ENCODE measurements around the gene NKD2. TPM values are rescaled to one million over a fixed set of nuclear protein-coding genes. Genes with fewer than 3 reads are reported as not detected.

NKD2 gene
- total RNA-seq, 1 donor from 2014 or later, result 0.13 TPM

DNA sequence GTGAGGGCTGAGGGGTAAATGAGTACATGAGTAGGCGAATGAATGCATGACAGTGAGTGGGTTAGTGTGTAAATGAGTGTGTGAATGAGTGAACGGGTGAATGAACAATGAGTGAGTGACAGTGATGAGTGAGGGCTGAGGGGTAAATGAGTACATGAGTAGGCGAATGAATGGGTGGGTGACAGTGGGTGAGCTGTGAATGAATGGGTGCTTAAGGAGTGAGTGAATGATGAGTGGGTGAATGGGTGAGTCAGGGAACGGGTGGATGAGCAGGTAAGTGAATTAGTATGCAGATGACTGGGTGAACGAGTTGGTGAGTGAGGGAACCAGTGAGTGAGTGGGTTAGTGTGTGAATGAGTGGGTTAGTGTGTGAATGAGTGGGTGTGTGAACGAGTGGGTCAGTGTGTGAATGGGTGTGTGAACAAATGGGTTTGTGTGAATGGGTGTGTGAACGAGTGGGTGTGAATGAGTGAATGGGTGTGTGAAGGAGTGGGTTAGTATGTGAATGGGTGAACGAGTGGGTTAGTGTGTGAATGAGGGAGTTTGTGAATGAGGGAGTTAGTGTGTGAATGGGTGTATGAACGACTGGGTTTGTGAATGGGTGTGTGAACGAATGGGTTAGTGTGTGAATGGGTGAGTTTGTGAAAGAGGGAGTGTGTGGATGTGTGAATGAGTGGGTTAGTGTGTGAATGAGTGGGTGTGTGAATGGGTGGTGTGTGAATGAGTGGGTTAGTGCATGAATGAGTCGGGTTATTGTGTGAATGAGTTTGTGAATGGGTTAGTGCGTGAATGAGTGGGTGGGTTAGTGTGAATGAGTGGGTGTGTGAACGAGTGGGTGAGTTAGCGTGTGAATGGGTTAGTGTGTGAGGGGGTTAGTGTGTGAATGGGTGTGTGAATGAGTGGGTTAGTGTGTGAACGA lies 32.9 kb downstream of the NKD2 start:
- no peak for DNase-seq (ENCODE audit: low read depth, low spot score)

DNA sequence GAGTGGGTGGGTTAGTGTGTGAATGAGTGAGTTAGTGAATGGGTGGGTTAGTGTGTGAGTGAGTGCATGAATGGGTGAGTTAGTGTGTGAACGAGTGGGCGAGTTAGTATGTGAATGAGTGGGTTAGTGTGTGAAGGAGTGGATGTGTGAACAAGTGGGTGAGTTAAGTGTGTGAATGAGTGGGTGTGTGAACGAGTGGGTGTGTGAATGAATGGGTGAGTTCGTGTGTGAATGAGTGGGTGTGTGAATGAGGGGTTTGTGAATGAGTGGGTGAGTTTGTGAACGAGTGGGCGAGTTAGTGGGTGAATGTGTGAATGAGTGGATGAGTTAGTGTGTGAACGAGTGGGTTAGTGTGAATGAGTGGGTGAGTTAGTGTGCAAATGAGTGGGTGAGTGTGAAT lies 34.0 kb downstream of the NKD2 start:
- no peak for DNase-seq (ENCODE audit: low read depth, low spot score)

DNA sequence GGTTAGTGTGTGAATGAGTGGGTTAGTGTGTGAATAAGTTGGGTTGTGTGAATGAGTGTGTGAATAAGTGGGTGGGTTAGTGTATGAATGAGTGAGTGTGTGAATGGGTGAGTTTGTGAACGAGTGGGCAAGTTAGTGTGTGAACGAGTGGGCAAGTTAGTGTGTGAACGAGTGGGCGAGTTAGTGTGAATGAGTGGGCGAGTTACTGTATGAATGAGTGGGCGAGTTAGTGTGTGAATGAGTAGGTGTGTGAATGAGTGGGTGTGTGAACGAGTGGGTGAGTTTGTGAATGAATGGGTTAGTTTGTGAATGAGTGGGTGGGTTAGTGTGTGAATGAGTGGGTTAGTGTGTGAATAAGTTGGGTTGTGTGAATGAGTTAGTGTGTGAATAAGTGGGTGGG lies 34.7 kb downstream of the NKD2 start:
- DNase-seq (ENCODE audit: low read depth, low spot score), result no peak

DNA sequence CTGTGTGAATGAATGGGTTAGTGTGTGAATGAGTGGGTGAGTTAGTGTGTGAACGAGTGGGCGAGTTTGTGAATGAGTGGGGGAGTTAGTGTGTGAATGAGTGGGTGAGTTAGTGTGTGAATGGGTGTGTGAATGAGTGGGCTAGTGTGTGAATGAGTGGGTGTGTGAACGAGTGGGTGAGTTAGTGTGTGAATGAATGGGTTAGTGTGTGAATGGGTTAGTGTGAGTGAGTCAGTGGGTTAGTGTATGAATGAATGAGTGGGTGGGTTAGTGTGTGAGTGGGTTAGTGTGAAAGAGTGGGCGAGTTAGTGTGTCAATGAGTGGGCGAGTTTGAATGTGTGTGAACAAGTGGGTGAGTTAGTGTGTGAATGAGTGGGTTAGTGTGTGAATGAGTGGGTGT lies 35.5 kb downstream of the NKD2 start:
- DNase-seq (ENCODE audit: low read depth, low spot score), result no peak

DNA sequence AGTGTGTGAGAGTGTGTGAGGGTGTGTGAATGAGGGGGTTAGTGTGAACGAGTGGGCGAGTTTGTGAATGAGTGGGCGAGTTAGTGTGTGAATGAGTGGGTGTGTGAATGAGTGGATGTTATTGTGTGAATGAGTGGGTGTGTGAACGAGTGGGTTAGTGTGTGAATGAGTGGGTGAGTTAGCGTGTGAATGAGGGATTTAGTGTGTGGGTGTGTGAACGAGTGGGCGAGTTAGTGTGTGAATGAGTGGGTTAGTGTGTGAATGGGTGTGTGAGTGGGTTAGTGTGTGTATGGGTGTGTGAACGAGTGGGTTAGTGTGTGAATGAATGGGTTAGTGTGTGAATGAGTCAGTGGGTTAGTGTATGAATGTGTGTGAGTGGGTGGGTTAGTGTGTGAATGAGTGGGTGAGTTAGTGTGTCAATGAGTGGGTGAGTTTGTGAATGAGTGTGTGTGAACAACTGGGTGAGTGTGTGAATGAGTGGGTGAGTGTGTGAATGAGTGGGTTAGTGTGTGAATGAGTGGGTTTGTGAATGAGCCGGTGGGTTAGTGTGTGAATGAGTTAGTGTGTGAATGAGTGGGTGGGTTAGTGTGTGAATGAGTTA lies 37.5 kb downstream of the NKD2 start:
- no peak for DNase-seq (ENCODE audit: low read depth, low spot score)

DNA sequence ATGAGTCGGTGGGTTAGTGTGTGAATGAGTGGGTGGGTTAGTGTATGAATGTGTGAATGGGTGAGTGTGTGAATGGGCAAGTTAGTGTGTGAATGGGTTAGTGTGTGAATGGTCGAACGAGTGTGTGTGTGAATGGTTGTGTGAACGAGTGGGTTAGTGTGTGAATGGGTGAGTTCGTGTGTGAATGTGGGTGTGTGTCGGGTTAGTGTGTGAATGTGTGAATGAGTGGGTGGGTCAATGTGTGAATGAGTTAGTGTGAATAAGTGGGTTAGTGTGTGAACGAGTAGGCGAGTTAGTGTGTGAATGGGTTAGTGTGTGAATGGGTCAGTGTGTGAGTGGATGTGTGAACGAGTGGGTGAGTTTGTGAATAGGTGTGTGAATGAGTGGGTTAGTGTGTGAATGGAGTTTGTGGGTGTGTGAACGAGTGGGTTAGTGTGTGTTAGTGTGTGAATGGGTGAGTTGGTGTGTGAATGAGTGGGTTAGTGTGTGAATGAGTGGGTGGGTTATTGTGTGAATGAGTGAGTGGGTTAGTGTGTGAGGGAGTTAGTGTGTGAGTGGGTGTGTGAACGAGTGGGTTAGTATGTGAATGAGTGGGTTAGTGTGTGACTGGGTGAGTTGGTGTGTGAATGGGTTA lies 38.8 kb downstream of the NKD2 start:
- DNase-seq (ENCODE audit: low read depth, low spot score), result no peak

DNA sequence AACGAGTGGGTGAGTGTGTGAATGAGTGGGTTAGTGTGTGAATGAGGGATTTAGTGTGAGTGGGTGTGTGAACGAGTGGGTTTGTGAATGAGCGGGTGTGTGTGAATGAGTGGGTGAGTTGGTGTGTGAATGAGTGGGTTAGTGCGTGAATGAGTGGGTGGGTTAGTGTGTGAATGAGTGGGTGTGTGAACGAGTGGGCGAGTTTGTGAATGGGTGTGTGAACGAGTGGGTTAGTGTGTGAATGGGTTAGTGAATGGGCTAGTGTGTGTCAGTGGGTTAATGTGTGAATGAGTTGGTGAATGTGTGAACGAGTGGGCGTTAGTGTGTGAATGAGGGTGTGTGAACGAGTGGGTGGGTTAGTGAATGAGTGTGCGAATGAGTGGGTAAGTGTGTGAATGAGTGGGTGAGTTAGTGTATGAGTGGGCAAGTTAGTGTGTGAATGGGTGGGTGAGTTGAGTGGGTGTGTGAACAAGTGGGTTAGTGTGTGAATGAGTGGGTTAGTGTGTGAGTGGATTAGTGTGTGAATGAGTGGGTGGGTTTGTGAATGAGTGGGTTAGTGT lies 39.6 kb downstream of the NKD2 start:
- no peak for DNase-seq (ENCODE audit: low read depth, low spot score)

DNA sequence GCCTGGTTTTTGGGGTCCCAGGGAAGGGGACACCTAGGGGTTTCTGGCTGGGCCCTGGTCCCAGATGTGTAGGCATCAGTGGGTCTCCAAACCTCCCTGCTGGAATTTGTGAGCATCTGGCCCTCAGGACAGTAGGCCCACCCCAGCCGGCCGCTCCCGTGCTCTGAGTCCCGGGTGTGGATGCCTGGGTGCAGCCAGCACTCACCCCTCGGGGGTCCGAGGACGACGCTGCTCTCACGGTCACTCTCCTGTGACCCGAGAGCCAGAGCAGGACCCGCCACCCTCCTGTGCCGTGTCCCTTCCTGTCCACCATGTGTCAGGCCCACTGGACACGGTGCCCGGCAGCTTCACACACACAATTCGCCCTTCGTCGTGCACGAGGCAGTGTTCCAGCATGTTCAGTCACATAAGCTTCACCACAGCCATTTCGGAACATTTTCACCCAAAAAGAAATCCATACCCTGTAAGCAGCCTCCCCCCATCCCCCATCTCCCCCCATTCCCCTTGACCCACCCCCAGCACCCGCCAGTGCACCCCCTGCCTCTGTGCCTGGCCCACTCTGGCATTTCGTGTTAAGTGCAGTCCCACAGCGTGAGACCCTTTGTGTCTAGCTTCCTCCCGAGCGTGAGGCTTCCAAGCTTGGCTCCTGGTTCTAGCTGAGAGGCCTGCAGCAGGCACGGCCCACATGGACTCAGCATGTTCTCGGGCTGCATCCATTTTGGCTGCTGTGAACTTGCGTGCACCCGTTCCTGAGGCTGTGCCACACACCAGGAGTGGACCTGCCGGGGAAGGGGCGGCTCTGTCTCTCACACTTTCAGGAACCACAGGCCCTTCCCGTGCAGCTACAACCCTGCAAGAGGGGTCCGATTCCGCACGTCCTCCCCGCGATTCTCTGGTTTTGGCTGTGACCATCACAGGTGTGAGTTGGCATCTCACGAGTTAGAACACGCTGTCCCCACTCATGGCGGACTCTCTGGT lies 40.5 kb downstream of the NKD2 start:
- no peak for DNase-seq (ENCODE audit: low read depth, low spot score)

DNA sequence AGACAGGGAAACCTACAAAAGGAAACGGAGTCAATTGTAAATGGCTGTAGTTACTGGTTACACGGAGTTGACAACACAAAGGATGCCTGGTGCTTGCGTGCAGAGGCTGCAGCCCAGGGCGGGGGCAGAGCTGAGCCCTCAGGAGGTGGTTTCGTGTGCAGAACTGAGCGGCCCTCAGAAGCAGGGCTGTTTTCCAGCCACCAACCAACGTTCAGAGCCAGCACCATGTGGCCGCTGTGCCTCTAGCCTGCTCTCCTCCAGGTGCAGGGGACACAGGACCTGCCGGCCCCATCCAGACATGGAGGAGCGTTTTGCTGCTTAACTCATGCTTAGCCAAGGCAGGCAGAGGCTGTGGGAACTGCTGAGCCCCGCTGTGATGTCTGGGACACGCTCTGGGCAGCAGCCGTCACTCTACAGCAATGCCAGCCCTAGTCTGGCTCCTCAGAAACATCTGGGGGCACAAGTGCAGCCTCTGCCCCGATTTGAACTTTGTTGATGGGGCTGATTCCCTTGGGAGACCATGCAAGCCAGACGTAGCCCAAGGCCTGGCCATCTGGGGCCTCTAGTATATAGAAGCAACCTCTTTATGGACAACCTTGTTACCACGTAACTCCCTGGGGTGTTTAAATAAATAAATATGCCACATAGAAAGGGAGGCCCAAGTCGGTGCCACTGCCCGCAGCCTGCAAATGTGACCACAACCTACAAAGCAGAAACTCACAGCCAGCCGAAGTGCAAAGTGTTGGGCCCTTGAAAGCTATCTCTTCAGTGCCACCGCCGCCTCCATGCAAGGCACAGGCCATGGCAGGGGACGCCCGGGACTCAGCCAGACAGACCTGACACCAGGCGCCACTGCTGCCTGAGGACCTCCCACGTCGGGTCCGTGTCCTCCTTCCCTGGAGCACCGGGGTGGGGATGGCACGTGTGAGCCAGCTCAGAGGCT lies 42.1 kb downstream of the NKD2 start:
- DNase-seq (ENCODE audit: low read depth, low spot score), result no peak

DNA sequence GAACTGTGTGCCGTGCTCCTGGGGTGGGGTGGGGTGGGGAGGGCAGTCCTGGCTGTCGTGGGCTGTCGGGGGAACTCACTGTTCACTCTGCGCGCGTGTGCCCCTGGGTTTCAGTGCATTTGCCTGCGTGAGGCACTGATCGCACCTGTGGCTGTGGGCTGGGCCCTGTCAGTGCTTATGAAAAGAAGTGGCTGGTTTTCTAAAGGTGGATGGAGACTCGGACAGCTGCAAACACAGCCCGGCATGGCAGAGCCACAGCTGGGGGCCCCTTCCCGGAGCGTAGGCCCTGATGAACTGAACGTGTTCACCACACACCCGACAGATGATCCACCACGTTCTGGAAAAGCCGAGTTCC lies 42.7 kb downstream of the NKD2 start:
- no peak for DNase-seq (ENCODE audit: low read depth, low spot score)

DNA sequence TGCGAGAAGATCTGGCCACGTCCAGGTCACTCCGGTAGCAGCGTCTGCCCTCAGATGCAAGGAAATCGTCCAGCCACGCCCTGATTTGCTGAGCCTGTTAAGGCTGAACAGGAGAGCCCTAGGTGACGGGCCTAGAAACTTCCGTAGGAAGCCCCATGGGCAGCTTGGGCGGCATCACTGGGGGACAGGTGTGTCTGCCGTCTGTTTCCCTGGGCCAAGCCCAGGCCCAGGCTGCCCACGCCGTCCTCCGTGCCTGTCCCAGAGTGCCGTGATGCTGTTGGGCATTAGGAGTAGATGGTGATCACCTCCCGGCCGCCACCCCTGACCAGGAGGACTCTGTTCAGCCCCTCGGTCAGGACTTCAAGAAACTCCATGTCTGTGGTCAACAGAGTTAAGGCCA lies 43.5 kb downstream of the NKD2 start:
- no peak for DNase-seq (ENCODE audit: low read depth, low spot score)

DNA sequence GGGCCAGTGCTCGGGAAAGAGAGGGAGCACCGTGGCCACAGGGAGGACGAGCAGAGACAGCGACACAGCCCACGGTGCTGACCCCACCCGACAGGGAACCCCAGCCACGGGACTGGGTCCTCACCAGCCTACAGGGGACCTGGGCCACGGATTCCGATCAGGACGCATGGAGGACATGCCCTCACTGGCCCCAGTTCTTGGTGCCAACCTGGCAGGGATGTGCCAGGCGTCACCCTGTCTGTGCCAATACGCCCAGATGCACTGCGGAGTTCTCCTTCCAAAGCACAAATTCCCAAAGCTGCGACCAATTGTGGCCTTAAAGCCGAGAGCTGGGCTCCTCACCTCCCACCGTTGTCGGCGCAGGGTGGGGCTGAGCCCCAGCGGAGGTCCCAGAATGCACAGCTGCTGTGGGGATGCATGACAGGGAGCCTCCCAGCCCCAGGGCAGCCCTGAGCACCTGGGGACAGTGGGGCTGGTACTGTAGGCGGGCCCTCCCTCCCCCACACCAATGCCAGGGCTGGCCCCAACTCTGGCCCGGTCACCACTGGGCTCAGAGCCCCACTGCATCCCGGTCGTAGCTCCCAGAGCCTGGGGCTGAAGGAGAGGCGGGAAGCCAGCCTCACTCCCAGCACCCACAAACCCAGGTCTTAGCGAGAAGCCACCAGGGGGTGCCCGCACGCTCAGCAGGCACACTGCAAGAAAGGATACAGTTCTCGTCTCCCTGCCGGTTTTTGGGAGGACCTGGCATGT lies 44.2 kb downstream of the NKD2 start:
- no peak for DNase-seq (ENCODE audit: low read depth, low spot score)

DNA sequence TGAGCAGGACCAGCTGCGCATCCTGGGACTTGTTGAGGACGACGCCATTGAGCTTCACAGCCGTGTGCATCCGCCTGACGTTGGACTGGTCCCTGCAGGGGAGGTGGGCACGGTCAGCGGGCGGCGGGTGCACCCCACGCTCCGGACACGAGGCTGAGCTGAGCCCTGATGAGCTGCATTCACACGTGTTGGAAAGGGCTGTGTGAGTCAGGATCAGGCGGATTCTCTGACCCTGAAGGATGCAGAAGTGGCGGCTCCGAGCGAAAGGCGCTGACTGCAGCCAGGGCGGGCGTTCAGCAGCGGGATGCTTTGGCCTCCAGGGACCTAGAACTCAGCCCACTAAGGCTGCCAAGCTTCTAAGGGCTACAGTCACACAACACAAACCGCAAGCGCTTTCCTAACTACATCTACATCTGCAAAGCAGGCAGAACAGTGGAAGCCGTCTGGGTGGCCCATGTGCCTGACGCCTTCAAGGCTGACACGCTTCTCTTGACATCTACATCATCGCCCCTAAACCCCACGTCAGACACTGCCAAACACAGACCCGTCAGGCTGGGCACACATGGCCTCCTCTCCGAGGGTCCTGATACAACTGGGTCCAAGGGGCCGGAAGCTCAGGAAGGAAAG lies 44.9 kb downstream of the NKD2 start:
- no peak for DNase-seq (ENCODE audit: low read depth, low spot score)

DNA sequence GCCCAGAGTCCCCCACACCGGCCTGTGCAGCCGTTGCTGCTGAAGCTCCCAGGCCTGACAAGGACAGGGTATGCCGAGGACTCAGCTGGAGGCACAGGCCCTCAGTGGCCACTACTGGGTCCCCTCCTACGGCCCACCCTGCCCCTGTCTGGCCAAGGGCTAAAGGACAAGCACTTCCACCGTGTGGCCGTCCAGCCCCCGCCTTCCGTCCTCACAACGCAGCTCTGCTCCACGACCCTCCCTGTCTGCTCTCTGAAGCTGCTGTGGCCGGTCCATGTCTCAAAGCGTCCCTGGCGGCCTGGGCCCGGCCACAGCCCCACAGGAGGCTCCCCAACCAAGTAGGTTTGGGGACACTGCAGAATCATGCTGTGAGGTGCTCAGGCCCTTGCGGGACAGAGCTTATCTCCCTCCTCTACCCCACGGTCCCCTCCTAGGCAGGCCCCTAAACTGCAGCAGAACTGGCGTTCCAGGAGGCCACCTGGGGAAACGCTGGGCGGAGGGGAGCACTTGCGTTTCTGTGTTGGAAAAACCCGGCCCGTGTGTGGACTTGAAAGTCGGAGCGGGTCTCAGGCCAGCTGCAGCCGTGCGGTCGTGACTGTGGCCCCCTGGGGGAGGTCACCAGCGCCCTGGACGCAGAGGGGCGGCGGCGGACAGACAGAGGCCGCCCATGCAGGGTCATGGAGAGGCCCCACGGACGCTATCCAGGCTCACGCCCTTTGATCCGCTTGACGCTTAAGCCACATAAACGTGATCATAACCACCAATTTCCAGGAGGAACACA lies 45.6 kb downstream of the NKD2 start:
- no peak for DNase-seq (ENCODE audit: low read depth, low spot score)

DNA sequence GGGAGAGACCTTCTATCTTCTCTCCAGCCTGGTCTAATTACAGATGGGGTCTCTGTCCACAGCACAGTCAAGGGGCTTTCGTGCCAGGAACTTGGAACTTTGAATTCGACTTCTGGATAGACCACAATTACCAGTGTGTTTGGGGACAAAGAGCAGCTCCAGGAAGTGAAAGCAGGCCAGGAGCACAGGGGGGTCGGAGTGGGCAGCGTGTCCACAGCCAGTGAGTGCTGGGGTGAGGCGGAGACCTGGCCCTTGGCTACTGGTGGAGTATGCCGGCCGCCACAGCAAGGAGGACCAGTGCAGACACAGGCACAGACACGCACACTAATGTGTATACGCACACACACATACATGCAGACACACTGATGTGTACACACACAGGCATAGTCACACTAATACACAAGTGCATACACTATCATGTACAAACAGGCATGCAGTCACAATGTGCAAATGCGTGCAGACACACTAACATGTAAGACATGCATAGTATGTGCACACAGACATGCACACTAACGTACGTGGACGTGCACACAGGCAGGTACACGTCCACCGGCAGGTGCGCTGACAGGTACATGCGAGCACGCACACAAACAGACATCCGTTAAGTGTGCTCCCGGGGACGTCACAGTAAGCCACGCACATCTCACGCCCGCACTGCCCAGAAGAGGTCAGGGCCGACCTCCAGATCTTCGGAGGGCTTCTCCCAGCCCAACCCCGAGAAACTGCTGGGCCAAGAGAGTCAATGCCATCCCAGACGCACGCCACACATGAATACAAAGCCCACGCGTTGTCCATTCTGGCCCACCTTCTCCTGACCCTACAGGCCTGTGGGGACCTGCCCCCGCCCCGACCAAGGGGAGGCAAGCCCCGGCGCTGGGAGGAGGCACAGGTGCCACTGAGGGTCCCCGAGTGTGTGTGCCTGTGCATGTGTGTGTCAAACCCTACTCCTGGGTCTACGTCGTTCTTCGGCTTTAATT lies 46.5 kb downstream of the NKD2 start:
- DNase-seq (ENCODE audit: low read depth, low spot score), result no peak

DNA sequence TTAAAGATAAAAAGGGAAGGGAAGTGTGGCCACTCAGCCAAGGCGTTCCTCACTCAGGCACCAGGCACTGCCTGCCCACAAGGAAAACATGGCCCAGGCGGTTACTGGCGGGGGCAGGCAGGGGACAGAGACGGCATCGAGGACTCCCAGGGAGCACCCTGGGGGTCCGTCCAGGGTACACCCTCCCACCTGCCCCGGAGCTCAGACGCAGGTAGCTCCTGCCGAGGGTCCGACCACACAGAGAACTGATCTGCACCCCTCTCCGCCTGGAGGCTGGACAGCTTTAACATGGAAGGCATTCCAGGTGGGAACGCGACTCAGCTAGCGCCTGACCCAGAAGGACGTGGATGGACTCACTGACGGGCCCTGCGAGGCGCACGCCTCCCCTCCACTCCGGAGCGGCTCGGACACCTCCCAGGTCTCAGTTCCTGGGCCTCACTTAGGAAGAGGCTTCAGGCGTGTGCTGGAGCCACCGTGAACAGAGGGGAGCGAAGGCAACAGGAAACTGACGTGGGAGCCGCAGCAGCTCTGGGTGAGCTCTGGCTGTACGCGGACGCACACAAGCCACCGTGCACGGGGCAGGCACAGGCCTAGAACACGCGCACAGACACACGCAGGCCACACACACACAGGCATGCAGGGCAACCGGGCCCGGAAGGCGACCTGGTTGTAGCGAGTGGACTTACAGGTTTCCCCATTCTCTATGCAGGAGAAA lies 47.5 kb downstream of the NKD2 start:
- DNase-seq (ENCODE audit: low read depth, low spot score), result no peak
